OCI-LY1 (cell line): Measurements from ENCODE around the gene ZNF521.

Experiments used
- H2AFZ ChIP-seq: fragments of 200-600 bp; sonication (generic), shearing (Covaris generic); 2 replicates; pipeline ENCODE4 v1.6.0; 2014; ENCODE audit warnings: antibody characterized with exemption, mild to moderate bottlenecking, low read length
- H3F3A ChIP-seq: fragments of 200-600 bp; sonication (generic), shearing (Covaris generic); 2 replicates; pipeline ENCODE4 v1.6.0; 2014; ENCODE audit warnings: mild to moderate bottlenecking, antibody characterized with exemption, low read length, moderate library complexity; ENCODE audit not compliant: insufficient read depth
- H3K27ac ChIP-seq: fragments of 200-600 bp; sonication (generic); 2 replicates; pipeline ENCODE4 v1.5.1; 2014; ENCODE audit warnings: low read length, mixed run types, mild to moderate bottlenecking, low read depth; ENCODE audit not compliant: poor library complexity, severe bottlenecking
- H3K27me3 ChIP-seq: fragments of 200-600 bp; sonication (generic); 2 replicates; pipeline ENCODE4 v1.6.0; 2014; ENCODE audit warnings: antibody characterized with exemption, mild to moderate bottlenecking, low read length, moderate library complexity; ENCODE audit not compliant: insufficient read depth
- H3K36me3 ChIP-seq: fragments of 200-600 bp; sonication (generic); 2 replicates; pipeline ENCODE4 v1.6.1; 2014; ENCODE audit warnings: mild to moderate bottlenecking, antibody characterized with exemption, low read length, moderate library complexity, mixed read lengths; ENCODE audit not compliant: insufficient read depth
- H3K4me1 ChIP-seq: fragments of 200-600 bp; sonication (generic); 2 replicates; pipeline ENCODE4 v1.5.1; 2014; ENCODE audit warnings: mild to moderate bottlenecking, low read length, moderate library complexity; ENCODE audit not compliant: insufficient read depth, severe bottlenecking
- H3K4me2 ChIP-seq: fragments of 200-600 bp; sonication (generic), shearing (Covaris generic); 2 replicates; pipeline ENCODE4 v1.6.1; 2014; ENCODE audit warnings: low read length
- H3K4me3 ChIP-seq: fragments of 200-600 bp; sonication (generic); 2 replicates; pipeline ENCODE4 v1.5.1; 2014; ENCODE audit warnings: low read length, low read depth, mild to moderate bottlenecking, mixed read lengths; ENCODE audit not compliant: poor library complexity, severe bottlenecking
- H3K79me2 ChIP-seq: fragments of 200-600 bp; shearing (Covaris generic); 2 replicates; pipeline ENCODE4 v1.6.1; 2016; ENCODE audit warnings: mixed run types, low read length, mixed read lengths; ENCODE audit not compliant: insufficient read depth
- H3K9ac ChIP-seq: fragments of 200-600 bp; sonication (generic), shearing (Covaris generic); 2 replicates; pipeline ENCODE4 v1.6.1; 2014; ENCODE audit warnings: mild to moderate bottlenecking, low read length, mixed read lengths
- H3K9me2 ChIP-seq: fragments of 200-600 bp; sonication (generic), shearing (Covaris generic); 2 replicates; pipeline ENCODE4 v1.6.1; 2014; ENCODE audit warnings: low read depth, mild to moderate bottlenecking, low read length, mixed read lengths
- H3K9me3 ChIP-seq: fragments of 200-600 bp; shearing (Covaris generic); 2 replicates; pipeline ENCODE4 v1.6.1; 2014; ENCODE audit warnings: low read length, mixed read lengths
- H4K20me1 ChIP-seq: fragments of 200-600 bp; sonication (generic), shearing (Covaris generic); 2 replicates; pipeline ENCODE4 v1.6.0; 2016; ENCODE audit warnings: mild to moderate bottlenecking, low read length; ENCODE audit not compliant: insufficient read depth
- EZH2 ChIP-seq: fragments of 200-600 bp; sonication (generic), shearing (Covaris generic); IDR thresholded peaks from 2 replicates; pipeline ENCODE4 v1.8.0; 2017; ENCODE audit warnings: borderline replicate concordance, mixed run types, mild to moderate bottlenecking, antibody characterized with exemption, low read length, moderate library complexity, mixed read lengths
- TF ChIP-seq, protein P1 (sequence below): fragments of 200-600 bp; sonication (generic), shearing (Covaris generic); IDR thresholded peaks from 2 replicates; pipeline ENCODE4 v1.5.1; 2017; ENCODE audit warnings: mild to moderate bottlenecking, antibody characterized with exemption, low read length, moderate library complexity, mixed read lengths

Gene ZNF521

DNA sequence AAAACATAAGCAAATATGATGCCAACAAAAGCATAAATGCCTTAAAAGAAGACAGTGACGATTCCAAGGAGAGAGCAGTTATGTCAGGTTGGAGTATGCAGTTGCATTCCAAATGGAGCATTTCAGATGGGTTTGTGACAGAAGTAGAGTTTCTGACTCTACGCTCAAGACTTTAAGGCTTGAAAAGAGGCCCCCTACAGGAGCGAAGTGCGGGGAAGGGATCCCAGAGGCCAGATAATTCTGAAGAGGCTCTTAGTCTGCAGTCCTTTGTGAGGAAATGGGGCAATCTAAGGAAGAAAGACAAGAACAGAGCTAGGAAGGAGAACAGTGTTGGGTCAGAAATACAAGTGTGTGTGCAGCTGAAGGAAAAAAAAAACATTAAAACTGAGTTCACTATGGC, 95.5 kb downstream of the ZNF521 start:
- no peak for TF ChIP-seq EZH2
- H3K36me3 ChIP-seq: no peaks in the 10 kb centered on the region
- no peak overlapping the region for H3K4me3 ChIP-seq
- no peaks in the 10 kb centered on the region for H3K4me1 ChIP-seq
- no peaks in the 10 kb centered on the region for H3K9me3 ChIP-seq
- no peaks in the 10 kb centered on the region for H4K20me1 ChIP-seq
- H2AFZ ChIP-seq: no peak overlapping the region
- H3K4me2 ChIP-seq: no peak overlapping the region
- H3F3A ChIP-seq: no peaks in the 10 kb centered on the region
- no peak overlapping the region for H3K27ac ChIP-seq
- H3K9me2 ChIP-seq: no peaks in the 10 kb centered on the region
- no peaks in the 10 kb centered on the region for H3K27me3 ChIP-seq
- H3K79me2 ChIP-seq: no peaks in the 10 kb centered on the region
- no peak overlapping the region for H3K9ac ChIP-seq

DNA sequence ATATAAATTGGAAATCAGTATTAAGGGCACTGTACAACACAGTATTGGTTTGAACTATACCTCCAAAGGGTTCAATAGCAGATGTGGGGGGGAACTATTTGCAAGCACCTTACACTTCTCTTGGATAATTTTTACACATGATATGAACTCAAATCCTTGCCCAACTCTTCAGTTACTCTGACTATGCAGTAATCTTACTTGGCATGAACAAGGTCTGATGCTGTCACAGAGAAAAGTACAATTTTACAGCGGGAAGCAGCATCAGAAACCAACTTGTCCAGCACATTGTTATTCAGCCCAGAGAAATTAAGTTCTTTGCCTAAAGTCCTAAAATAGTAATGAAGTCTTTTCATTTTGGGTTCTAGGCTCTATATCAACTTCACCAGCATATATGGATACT, 98.2 kb downstream of the ZNF521 start:
- no peak overlapping the region for H3K27ac ChIP-seq

DNA sequence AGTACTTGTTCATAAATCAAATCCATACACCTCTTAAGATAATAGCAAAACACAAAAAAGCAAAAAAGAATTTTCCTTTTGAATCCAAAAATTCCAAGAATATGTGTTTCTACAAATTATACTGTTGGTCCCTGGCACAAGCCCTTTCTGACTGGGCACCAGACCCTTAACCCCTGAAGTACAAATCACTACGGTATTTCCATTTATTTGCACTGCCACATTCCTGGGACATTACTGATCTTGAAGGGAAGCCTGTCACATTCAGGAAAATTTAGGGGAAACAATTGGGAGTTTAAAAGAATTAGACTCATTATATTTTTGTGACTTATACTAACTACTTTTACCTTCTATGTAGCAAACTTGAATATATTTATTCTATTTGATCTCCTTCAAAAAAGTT, 98.8 kb downstream of the ZNF521 start:
- Histone ChIP-seq H3K9ac (no peak overlapping the region), H3K36me3 (no peaks in the 10 kb centered on the region), H4K20me1 (no peaks in the 10 kb centered on the region), H3K27ac (no peak overlapping the region), H3K27me3 (no peaks in the 10 kb centered on the region), H3K4me1 (no peaks in the 10 kb centered on the region), H3K4me3 (no peak overlapping the region), H3K4me2 (no peak overlapping the region), H3F3A (no peaks in the 10 kb centered on the region), H3K9me3 (no peaks in the 10 kb centered on the region), H3K9me2 (no peaks in the 10 kb centered on the region), H2AFZ (no peak overlapping the region), H3K79me2 (no peaks in the 10 kb centered on the region)
- no peak for TF ChIP-seq EZH2
- TF ChIP-seq, protein P1, sequence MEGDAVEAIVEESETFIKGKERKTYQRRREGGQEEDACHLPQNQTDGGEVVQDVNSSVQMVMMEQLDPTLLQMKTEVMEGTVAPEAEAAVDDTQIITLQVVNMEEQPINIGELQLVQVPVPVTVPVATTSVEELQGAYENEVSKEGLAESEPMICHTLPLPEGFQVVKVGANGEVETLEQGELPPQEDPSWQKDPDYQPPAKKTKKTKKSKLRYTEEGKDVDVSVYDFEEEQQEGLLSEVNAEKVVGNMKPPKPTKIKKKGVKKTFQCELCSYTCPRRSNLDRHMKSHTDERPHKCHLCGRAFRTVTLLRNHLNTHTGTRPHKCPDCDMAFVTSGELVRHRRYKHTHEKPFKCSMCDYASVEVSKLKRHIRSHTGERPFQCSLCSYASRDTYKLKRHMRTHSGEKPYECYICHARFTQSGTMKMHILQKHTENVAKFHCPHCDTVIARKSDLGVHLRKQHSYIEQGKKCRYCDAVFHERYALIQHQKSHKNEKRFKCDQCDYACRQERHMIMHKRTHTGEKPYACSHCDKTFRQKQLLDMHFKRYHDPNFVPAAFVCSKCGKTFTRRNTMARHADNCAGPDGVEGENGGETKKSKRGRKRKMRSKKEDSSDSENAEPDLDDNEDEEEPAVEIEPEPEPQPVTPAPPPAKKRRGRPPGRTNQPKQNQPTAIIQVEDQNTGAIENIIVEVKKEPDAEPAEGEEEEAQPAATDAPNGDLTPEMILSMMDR: no peak

More for the DNA sequence above, 98.2 kb downstream of the ZNF521 start:
- no peaks in the 10 kb centered on the region for H3K4me1 ChIP-seq
- H3K9me2 ChIP-seq: no peaks in the 10 kb centered on the region
- no peaks in the 10 kb centered on the region for H4K20me1 ChIP-seq
- H3F3A ChIP-seq: no peaks in the 10 kb centered on the region
- H3K9ac ChIP-seq: no peak overlapping the region
- no peak overlapping the region for H2AFZ ChIP-seq
- H3K36me3 ChIP-seq: no peaks in the 10 kb centered on the region
- H3K27me3 ChIP-seq: no peaks in the 10 kb centered on the region
- no peak for TF ChIP-seq EZH2
- TF ChIP-seq, protein P1: no peak
- no peaks in the 10 kb centered on the region for H3K9me3 ChIP-seq
- H3K4me2 ChIP-seq: no peak overlapping the region
- no peaks in the 10 kb centered on the region for H3K79me2 ChIP-seq
- no peak overlapping the region for H3K4me3 ChIP-seq

DNA sequence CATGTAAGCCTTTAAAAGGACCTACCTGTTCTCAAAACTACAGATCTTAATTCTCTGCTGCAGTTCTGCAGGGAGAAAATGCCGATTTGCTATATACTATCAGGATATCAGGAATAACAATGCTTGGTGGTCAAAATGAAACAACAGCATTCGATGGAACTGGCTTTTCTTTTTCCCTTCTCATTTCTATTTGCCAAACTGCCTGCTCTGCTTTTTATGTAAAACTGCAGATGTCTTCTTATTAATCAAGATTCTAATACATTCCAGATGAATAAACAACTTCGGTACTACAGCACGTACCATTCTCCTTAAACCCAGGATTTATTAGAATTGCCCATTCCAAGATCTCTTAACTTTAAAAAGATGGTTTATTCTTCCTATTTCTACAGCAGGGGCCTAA, 100.9 kb downstream of the ZNF521 start:
- no peaks in the 10 kb centered on the region for H4K20me1 ChIP-seq
- no peak overlapping the region for H3K4me2 ChIP-seq
- no peak overlapping the region for H2AFZ ChIP-seq
- H3K27ac ChIP-seq: no peak overlapping the region
- H3K9ac ChIP-seq: no peak overlapping the region
- no peaks in the 10 kb centered on the region for H3K4me1 ChIP-seq
- H3K79me2 ChIP-seq: no peaks in the 10 kb centered on the region
- no peaks in the 10 kb centered on the region for H3K36me3 ChIP-seq
- no peaks in the 10 kb centered on the region for H3K27me3 ChIP-seq
- TF ChIP-seq EZH2: no peak
- TF ChIP-seq, protein P1: no peak
- no peaks in the 10 kb centered on the region for H3K9me2 ChIP-seq
- H3K4me3 ChIP-seq: no peak overlapping the region
- H3K9me3 ChIP-seq: no peaks in the 10 kb centered on the region
- H3F3A ChIP-seq: no peaks in the 10 kb centered on the region
